ENCODE results near the gene NCLN. TPM values are rescaled to one million over a fixed set of nuclear protein-coding genes. Genes with fewer than 3 reads are reported as not detected.

The NCLN gene
- total and polyA plus RNA-seq, 9 of the 15 experiments (the other 6 are each of a cell fraction or from before 2014, with no cell fraction given), result 3.8 to 126 (median 39.6) TPM

DNA sequence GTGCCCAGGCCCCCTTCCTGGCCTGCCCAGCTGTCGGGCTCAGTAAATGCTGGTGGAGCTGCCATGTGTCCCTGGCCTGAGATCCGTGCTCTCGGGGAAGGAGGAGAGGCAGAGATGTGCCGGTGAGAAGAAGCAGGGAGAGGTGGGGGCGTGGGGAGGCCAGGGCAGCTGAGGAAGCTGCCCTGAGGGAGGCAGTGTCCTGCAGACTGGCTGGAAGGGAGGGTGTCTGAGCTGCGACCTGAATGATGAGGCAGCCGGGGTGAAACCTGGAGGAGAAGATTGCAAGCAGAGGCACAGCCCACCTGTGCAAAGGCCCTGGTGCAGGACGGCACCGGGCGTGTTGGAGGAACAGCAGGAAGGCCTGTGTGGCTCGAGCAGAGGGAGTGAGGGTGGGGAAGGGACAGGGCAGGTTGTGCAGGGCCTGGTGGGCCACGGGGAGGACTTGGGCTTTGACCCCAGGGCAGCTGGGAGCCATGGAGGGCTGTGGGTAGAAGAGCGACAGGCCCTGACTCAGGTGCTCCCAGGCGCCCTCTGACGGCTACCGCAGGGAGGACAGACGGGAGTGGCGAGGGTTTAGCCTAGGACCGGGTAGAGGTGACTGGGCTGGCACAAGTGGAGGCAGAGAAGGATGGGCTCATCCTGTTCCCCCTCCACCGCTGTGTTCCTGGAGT is 24.8 kb downstream of the NCLN start (continued):
- no peak for TF ChIP-seq GABPA (tag; conservative IDR thresholded peaks at IDR 0.05; ENCODE audit: low read depth)
- TF ChIP-seq ZFP36 (IDR thresholded peaks at IDR 0.05; ENCODE audit: low read depth, low read length, partially characterized antibody), result peak; percentile 95
- 0 out of 2 replicates have a peak, but pooled peaks have one; percentile 9 for TF ChIP-seq NFIC (IDR thresholded peaks at IDR 0.05)
- TF ChIP-seq, protein P1, sequence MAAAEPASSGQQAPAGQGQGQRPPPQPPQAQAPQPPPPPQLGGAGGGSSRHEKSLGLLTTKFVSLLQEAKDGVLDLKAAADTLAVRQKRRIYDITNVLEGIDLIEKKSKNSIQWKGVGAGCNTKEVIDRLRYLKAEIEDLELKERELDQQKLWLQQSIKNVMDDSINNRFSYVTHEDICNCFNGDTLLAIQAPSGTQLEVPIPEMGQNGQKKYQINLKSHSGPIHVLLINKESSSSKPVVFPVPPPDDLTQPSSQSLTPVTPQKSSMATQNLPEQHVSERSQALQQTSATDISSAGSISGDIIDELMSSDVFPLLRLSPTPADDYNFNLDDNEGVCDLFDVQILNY (CRISPR knock-in tag; IDR thresholded peaks at IDR 0.05), result 0 out of 2 replicates have a peak, but pooled peaks have one; percentile 45
- TF ChIP-seq ZBTB7A (IDR thresholded peaks at IDR 0.05; ENCODE audit: borderline replicate concordance, control insufficient read depth, low read depth, low read length), result peak; percentile 29; the same call in 1 of the 2 replicates
- TF ChIP-seq, protein P2, sequence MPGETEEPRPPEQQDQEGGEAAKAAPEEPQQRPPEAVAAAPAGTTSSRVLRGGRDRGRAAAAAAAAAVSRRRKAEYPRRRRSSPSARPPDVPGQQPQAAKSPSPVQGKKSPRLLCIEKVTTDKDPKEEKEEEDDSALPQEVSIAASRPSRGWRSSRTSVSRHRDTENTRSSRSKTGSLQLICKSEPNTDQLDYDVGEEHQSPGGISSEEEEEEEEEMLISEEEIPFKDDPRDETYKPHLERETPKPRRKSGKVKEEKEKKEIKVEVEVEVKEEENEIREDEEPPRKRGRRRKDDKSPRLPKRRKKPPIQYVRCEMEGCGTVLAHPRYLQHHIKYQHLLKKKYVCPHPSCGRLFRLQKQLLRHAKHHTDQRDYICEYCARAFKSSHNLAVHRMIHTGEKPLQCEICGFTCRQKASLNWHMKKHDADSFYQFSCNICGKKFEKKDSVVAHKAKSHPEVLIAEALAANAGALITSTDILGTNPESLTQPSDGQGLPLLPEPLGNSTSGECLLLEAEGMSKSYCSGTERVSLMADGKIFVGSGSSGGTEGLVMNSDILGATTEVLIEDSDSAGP (CRISPR knock-in tag; IDR thresholded peaks at IDR 0.05), result no peak
- peak; percentile 80; the same call in 1 of the 2 replicates for TF ChIP-seq HLTF (IDR thresholded peaks at IDR 0.05)
- TF ChIP-seq, protein P3, sequence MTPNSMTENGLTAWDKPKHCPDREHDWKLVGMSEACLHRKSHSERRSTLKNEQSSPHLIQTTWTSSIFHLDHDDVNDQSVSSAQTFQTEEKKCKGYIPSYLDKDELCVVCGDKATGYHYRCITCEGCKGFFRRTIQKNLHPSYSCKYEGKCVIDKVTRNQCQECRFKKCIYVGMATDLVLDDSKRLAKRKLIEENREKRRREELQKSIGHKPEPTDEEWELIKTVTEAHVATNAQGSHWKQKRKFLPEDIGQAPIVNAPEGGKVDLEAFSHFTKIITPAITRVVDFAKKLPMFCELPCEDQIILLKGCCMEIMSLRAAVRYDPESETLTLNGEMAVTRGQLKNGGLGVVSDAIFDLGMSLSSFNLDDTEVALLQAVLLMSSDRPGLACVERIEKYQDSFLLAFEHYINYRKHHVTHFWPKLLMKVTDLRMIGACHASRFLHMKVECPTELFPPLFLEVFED (CRISPR knock-in tag; conservative IDR thresholded peaks at IDR 0.05), result 0 out of 2 replicates have a peak, but pooled peaks have one; percentile 14
- TF ChIP-seq, protein P4, sequence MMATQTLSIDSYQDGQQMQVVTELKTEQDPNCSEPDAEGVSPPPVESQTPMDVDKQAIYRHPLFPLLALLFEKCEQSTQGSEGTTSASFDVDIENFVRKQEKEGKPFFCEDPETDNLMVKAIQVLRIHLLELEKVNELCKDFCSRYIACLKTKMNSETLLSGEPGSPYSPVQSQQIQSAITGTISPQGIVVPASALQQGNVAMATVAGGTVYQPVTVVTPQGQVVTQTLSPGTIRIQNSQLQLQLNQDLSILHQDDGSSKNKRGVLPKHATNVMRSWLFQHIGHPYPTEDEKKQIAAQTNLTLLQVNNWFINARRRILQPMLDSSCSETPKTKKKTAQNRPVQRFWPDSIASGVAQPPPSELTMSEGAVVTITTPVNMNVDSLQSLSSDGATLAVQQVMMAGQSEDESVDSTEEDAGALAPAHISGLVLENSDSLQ (IDR thresholded peaks at IDR 0.05), result peak; percentile 64
- TF ChIP-seq, protein P5, sequence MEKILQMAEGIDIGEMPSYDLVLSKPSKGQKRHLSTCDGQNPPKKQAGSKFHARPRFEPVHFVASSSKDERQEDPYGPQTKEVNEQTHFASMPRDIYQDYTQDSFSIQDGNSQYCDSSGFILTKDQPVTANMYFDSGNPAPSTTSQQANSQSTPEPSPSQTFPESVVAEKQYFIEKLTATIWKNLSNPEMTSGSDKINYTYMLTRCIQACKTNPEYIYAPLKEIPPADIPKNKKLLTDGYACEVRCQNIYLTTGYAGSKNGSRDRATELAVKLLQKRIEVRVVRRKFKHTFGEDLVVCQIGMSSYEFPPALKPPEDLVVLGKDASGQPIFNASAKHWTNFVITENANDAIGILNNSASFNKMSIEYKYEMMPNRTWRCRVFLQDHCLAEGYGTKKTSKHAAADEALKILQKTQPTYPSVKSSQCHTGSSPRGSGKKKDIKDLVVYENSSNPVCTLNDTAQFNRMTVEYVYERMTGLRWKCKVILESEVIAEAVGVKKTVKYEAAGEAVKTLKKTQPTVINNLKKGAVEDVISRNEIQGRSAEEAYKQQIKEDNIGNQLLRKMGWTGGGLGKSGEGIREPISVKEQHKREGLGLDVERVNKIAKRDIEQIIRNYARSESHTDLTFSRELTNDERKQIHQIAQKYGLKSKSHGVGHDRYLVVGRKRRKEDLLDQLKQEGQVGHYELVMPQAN (IDR thresholded peaks at IDR 0.05; ENCODE audit: borderline replicate concordance), result peak; percentile 40; the same call in 1 of the 2 replicates
- 0 out of 2 replicates have a peak, but pooled peaks have one; percentile 58 for TF ChIP-seq HNRNPUL1 (IDR thresholded peaks at IDR 0.05; ENCODE audit: low read length)
- no peak for TF ChIP-seq ETV6 (IDR thresholded peaks at IDR 0.05; ENCODE audit: borderline replicate concordance in 1 of 2, low read depth in 2 of 2, low read length in 1 of 2)
- TF ChIP-seq ETV6 (CRISPR knock-in tag; IDR thresholded peaks at IDR 0.05; ENCODE audit: borderline replicate concordance), result no peak
- peak; percentile 66 for TF ChIP-seq SMC3 (conservative IDR thresholded peaks at IDR 0.05; ENCODE audit: insufficient read depth, low read depth, low read length)
- TF ChIP-seq ZNF699 (CRISPR knock-in tag; IDR thresholded peaks at IDR 0.05; ENCODE audit: insufficient replicate concordance), result no peak
- peak; percentile 29 to 60 for TF ChIP-seq RAD21 (CRISPR knock-in tag; conservative IDR thresholded peaks at IDR 0.05 in 1 of 2, IDR thresholded peaks at IDR 0.05 in 1 of 2)
- TF ChIP-seq RB1 (IDR thresholded peaks at IDR 0.05; ENCODE audit: low read depth), result peak; percentile 57; the same call in 1 of the 2 replicates
- no peak for TF ChIP-seq ZNF24 (IDR thresholded peaks at IDR 0.05)
- peak; percentile 80; the same call in 1 of the 2 replicates for TF ChIP-seq POLR2A (conservative IDR thresholded peaks at IDR 0.05)
- TF ChIP-seq SMARCA4 (IDR thresholded peaks at IDR 0.05), result no peak
- peak; percentile 35; the same call in 1 of the 2 replicates for TF ChIP-seq POLR2AphosphoS2 (IDR thresholded peaks at IDR 0.05; ENCODE audit: low read length)
